ENCODE measurements around the gene TRMT61B.

DNA sequence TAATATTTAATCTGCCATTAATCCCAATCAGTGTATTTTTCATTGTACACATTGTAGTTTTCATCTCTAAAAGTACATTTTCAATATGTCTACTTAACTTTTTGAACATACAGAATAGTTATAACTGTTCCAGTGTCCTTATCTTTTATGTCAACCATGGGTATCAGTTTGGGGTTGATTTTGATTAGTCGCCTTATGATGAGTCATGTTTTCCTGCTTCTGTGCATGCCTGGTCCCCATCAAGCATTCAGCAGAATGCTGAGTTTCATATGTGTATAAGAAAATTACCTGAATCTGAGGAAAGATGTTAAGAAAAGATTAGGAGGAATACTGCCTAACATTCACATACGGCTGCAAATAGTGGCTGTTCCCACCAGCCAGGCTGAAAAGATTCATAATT lies 41.7 kb downstream of the TRMT61B start:
- TF ChIP-seq, protein P1, sequence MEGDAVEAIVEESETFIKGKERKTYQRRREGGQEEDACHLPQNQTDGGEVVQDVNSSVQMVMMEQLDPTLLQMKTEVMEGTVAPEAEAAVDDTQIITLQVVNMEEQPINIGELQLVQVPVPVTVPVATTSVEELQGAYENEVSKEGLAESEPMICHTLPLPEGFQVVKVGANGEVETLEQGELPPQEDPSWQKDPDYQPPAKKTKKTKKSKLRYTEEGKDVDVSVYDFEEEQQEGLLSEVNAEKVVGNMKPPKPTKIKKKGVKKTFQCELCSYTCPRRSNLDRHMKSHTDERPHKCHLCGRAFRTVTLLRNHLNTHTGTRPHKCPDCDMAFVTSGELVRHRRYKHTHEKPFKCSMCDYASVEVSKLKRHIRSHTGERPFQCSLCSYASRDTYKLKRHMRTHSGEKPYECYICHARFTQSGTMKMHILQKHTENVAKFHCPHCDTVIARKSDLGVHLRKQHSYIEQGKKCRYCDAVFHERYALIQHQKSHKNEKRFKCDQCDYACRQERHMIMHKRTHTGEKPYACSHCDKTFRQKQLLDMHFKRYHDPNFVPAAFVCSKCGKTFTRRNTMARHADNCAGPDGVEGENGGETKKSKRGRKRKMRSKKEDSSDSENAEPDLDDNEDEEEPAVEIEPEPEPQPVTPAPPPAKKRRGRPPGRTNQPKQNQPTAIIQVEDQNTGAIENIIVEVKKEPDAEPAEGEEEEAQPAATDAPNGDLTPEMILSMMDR (conservative IDR thresholded peaks at IDR 0.05; ENCODE audit: low read depth, low read length): no peak
- no peak for TF ChIP-seq RAD21 (IDR thresholded peaks at IDR 0.05; ENCODE audit: low read length)
- no peak for TF ChIP-seq POLR2A (IDR thresholded peaks at IDR 0.05; ENCODE audit: low read depth, low read length)
- TF ChIP-seq BHLHE40 (IDR thresholded peaks at IDR 0.05; ENCODE audit: low read depth, low read length): no peak
- TF ChIP-seq FOS (IDR thresholded peaks at IDR 0.05; ENCODE audit: low read depth, low read length): peak; percentile 52
- no peak for TF ChIP-seq MAZ (IDR thresholded peaks at IDR 0.05; ENCODE audit: borderline replicate concordance, low read depth, low read length)
- TF ChIP-seq CEBPB (IDR thresholded peaks at IDR 0.05; ENCODE audit: low read depth, low read length): no peak
- TF ChIP-seq ELK1 (IDR thresholded peaks at IDR 0.05; ENCODE audit: borderline replicate concordance, low read depth, low read length): no peak
- TF ChIP-seq, protein P2, sequence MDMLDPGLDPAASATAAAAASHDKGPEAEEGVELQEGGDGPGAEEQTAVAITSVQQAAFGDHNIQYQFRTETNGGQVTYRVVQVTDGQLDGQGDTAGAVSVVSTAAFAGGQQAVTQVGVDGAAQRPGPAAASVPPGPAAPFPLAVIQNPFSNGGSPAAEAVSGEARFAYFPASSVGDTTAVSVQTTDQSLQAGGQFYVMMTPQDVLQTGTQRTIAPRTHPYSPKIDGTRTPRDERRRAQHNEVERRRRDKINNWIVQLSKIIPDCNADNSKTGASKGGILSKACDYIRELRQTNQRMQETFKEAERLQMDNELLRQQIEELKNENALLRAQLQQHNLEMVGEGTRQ (IDR thresholded peaks at IDR 0.05; ENCODE audit: low read depth, low read length): no peak
- peak; percentile 64 for TF ChIP-seq NFE2L2 (IDR thresholded peaks at IDR 0.05; ENCODE audit: low read depth, low read length)
